Neural progenitor cell (in vitro differentiated cells): ENCODE measurements around the gene CTSD.

Source experiments
- CTCF ChIP-seq: fragments of 200-600 bp; sonication (generic); IDR thresholded peaks from 2 replicates; pipeline ENCODE4 v1.5.1; 2017; ENCODE audit warnings: antibody characterized with exemption, mild to moderate bottlenecking
- EZH2 ChIP-seq: fragments of 200-600 bp; sonication (generic); IDR thresholded peaks from 2 replicates; pipeline ENCODE4 v1.6.1; 2017; ENCODE audit warnings: antibody characterized with exemption, mild to moderate bottlenecking, moderate library complexity

- TF ChIP-seq CTCF (no peak), EZH2 (no peak)
These were observed 13.3 kb downstream of the CTSD start, which contains the start of gene IFITM10 for GRCh38 chr11:1750481-1750839.
